K562 (cell line): ENCODE data around the gene HNRNPA2B1. TPM values are rescaled to one million over a fixed set of nuclear protein-coding genes. Genes with fewer than 3 reads are reported as not detected.

ENCODE experiments used
- ARNT ChIP-seq, 2 experiments: fragments of 450-650 bp; IDR thresholded peaks; 2 replicates each; pipeline ENCODE4 v1.6.1; 2016; ENCODE audit warnings: mild to moderate bottlenecking in 1 of 2
- BRD9 ChIP-seq: fragments of 450-650 bp; IDR thresholded peaks from 2 replicates; pipeline ENCODE4 v1.6.1; 2018; ENCODE audit warnings: low read depth; ENCODE audit not compliant: partially characterized antibody
- CREM ChIP-seq: IDR thresholded peaks from 2 replicates; pipeline ENCODE4 v1.6.1; 2014; ENCODE audit warnings: antibody characterized with exemption, low read depth
- DMBX1 ChIP-seq: fragments of 250-450 bp; sonication (Bioruptor Pico); IDR thresholded peaks from 2 replicates; pipeline ENCODE4 v1.8.0; 2022; ENCODE audit warnings: inconsistent platforms, mild to moderate bottlenecking, moderate library complexity, borderline replicate concordance
- FOS ChIP-seq: IDR thresholded peaks from 3 replicates; pipeline ENCODE4 v1.6.1; 2011; ENCODE audit not compliant: insufficient read length; ENCODE audit errors: extremely low read depth
- FUS ChIP-seq: fragments of 200-400 bp; formaldehyde crosslinking; optimal IDR thresholded peaks from 2 replicates; pipeline ENCODE3; 2017; ENCODE audit warnings: low read depth, low read length
- GTF2F1 ChIP-seq: IDR thresholded peaks from 2 replicates; pipeline ENCODE4 v1.6.1; 2011; ENCODE audit warnings: low read depth, low read length, improper control_type of control experiment
- HDAC8 ChIP-seq: fragments of 450-650 bp; IDR thresholded peaks from 2 replicates; pipeline ENCODE4 v1.6.1; 2016; ENCODE audit warnings: mild to moderate bottlenecking, missing genetic modification characterization, moderate library complexity, missing compliant biosample characterization
- HIVEP1 ChIP-seq: fragments of 250-450 bp; sonication (Bioruptor Pico); IDR thresholded peaks from 2 replicates; pipeline ENCODE4 v1.4.0; 2020; ENCODE audit warnings: mild to moderate bottlenecking
- JUND ChIP-seq, 2 experiments: IDR thresholded peaks; 2 replicates in 1 of 2; 3 replicates in 1 of 2; pipeline ENCODE4 v1.6.1; 2011; ENCODE audit warnings: borderline replicate concordance in 2 of 2, low read depth in 2 of 2, low read length in 2 of 2, improper control_type of control experiment in 1 of 2, missing biosample characterization in 1 of 2, missing genetic modification characterization in 1 of 2, missing genetic modification reagents in 1 of 2
- KDM1A ChIP-seq, 2 experiments: fragments of 450-650 bp; IDR thresholded peaks; 2 replicates each; pipeline ENCODE4 v1.6.1; 2016; ENCODE audit warnings: mild to moderate bottlenecking in 2 of 2
- MAZ ChIP-seq, 2 experiments: fragments of 450-650 bp in 1 of 2; sonication (generic) in 1 of 2; formaldehyde crosslinking; IDR thresholded peaks in 1 of 2; conservative IDR thresholded peaks in 1 of 2; 2 replicates each; pipeline versions ENCODE4 v1.4.0 to v1.5.0; 2020; ENCODE audit warnings: mild to moderate bottlenecking in 1 of 2, missing genetic modification reagents in 1 of 2
- MBD2 ChIP-seq: sonication (generic); IDR thresholded peaks from 2 replicates; pipeline ENCODE4 v1.6.1; 2016; ENCODE audit warnings: low read depth, borderline replicate concordance
- NFATC3 ChIP-seq: fragments of 450-650 bp; IDR thresholded peaks from 2 replicates; pipeline ENCODE4 v1.6.1; 2017; ENCODE audit warnings: mild to moderate bottlenecking
- NONO ChIP-seq, 2 experiments: fragments of 200-400 bp in 1 of 2; fragments of 450-650 bp in 1 of 2; formaldehyde crosslinking in 1 of 2; IDR thresholded peaks; 2 replicates each; pipeline ENCODE4 v1.6.1; 2017; ENCODE audit warnings: low read depth in 2 of 2, mild to moderate bottlenecking in 2 of 2, moderate library complexity in 2 of 2, low read length in 1 of 2
- PHF21A ChIP-seq: fragments of 450-650 bp; IDR thresholded peaks from 2 replicates; pipeline ENCODE4 v1.6.1; 2017; ENCODE audit warnings: low read depth, borderline replicate concordance
- POLR2B ChIP-seq: fragments of 450-650 bp; IDR thresholded peaks from 2 replicates; pipeline ENCODE4 v1.6.1; 2018; ENCODE audit warnings: low read depth; ENCODE audit not compliant: partially characterized antibody
- POU5F1 ChIP-seq: fragments of 150-350 bp; IDR thresholded peaks from 2 replicates; pipeline ENCODE4 v1.6.1; 2014; ENCODE audit warnings: borderline replicate concordance, low read length, low read depth, mild to moderate bottlenecking; ENCODE audit not compliant: partially characterized antibody
- SNRNP70 ChIP-seq: fragments of 200-400 bp; formaldehyde crosslinking; optimal IDR thresholded peaks from 2 replicates; pipeline ENCODE3; 2017; ENCODE audit warnings: low read depth, low read length
- TEAD1 ChIP-seq, 2 experiments: fragments of 450-650 bp in 1 of 2; sonication (generic) in 1 of 2; formaldehyde crosslinking; IDR thresholded peaks; 2 replicates each; pipeline versions ENCODE4 v1.4.0 to v1.8.0; 2020 to 2022; ENCODE audit warnings: mild to moderate bottlenecking in 2 of 2, missing genetic modification reagents in 1 of 2
- ZNF121 ChIP-seq: sonication (generic); formaldehyde crosslinking; conservative IDR thresholded peaks from 2 replicates; pipeline ENCODE4 v1.8.0; 2022; ENCODE audit warnings: missing genetic modification reagents
- ZNF212 ChIP-seq: fragments of 450-650 bp; formaldehyde crosslinking; IDR thresholded peaks from 2 replicates; pipeline ENCODE4 v1.4.0; 2020; ENCODE audit warnings: mild to moderate bottlenecking
- ZNF239 ChIP-seq: fragments of 250-450 bp; sonication (Bioruptor Pico); IDR thresholded peaks from 2 replicates; pipeline ENCODE4 v1.4.0; 2020; ENCODE audit warnings: mild to moderate bottlenecking
- ZNF445 ChIP-seq: fragments of 250-450 bp; sonication (Bioruptor Pico); IDR thresholded peaks from 2 replicates; pipeline ENCODE4 v1.4.0; 2020; ENCODE audit warnings: low read depth, mild to moderate bottlenecking, moderate library complexity
- polyA plus RNA-seq, 8 experiments: library from polyadenylated mRNA; depleted of rRNA in 4 of 8; stranded (reverse) in 5 of 8; unstranded in 3 of 8; fragments of >200 nt; fragmentation: Nextera tagmentation in 2 of 8; fragmentation: Illumina TruSeq in 1 of 8; extraction: Ambion mirVana in 2 of 8; extraction: Trizol in 1 of 8; gene quantifications; 2 replicates each; pipeline versions ENCODE4 v1.2.1 to v1.2.3, GENCODE V29; 2011 to 2014; ENCODE audit warnings: inconsistent platforms in 1 of 8, missing spikeins in 1 of 8
- total RNA-seq, 7 experiments: library from RNA; depleted of rRNA in 6 of 7; stranded (reverse); fragments of >200 nt in 6 of 7; fragmentation: Illumina TruSeq in 2 of 7; extraction: Trizol in 2 of 7; gene quantifications; 2 replicates each; pipeline versions ENCODE4 v1.2.1 to v1.2.3, GENCODE V29; 2011 to 2021; ENCODE audit warnings: low replicate concordance in 1 of 7
- TF ChIP-seq, protein P1 (sequence below), 2 experiments: fragments of 200-800 bp in 1 of 2; sonication (Bioruptor generic) in 1 of 2; sonication (generic) in 1 of 2; formaldehyde crosslinking in 1 of 2; IDR thresholded peaks in 1 of 2; conservative IDR thresholded peaks in 1 of 2; 2 replicates each; pipeline versions ENCODE4 v1.5.0 to v1.6.1; 2016 to 2020; ENCODE audit warnings: missing compliant biosample characterization in 1 of 2, missing genetic modification characterization in 1 of 2, missing genetic modification reagents in 1 of 2
- TF ChIP-seq, protein P2 (sequence below): fragments of 250-450 bp; sonication (Bioruptor Pico); IDR thresholded peaks from 2 replicates; pipeline ENCODE4 v1.5.0; 2020; ENCODE audit warnings: mild to moderate bottlenecking

The HNRNPA2B1 gene
- total and polyA plus RNA-seq, 9 of the 15 experiments (the other 6 are each of a cell fraction or from before 2014, with no cell fraction given): 630 to 1,989 (median 865) TPM

DNA sequence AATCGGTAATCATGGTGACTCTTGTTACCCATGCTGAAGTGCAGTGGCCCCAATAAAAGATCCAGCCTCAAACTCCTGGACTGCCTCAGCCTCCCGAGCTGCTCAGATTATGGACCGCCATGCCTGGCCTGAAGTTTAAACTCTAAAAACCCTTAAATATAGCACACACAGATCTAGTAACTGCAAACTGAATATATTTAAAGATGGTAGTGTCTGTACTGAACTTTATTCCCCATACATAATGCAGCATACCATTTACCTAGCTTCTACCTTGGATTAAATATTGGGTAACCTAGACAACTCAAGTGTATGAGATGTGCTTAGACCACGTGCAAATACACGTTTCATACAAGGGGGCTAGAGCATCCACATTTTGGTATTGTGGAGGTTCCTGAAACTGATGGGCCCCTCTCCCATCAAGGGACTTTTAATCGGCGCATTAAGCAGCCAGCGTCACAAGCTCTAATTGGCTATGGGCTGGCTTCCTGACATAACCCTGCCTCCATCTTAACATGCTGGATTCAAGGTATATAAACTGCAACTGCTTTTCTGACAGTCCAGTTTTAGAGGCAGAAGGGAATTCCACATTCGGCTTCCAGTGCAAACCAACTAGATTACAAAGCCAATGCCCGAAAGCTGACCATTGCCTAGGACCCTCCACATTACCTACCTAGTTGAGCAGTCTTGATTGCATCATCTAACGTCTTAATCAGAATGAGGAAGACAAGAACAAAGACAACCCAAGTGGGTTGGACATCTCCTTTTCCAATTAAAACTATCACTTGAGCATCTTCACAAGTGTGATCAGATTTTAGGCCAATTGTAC lies 13.0 kb downstream of the HNRNPA2B1 start (continued):
- TF ChIP-seq JUND (IDR thresholded peaks at IDR 0.05; ENCODE audit: borderline replicate concordance, low read depth, low read length): peak; percentile 62
- no peak; the same call in 2 of the 3 replicates for TF ChIP-seq JUND (tag; IDR thresholded peaks at IDR 0.05; ENCODE audit: borderline replicate concordance, low read depth, low read length)
- TF ChIP-seq DMBX1 (CRISPR knock-in tag): no peak
- peak; percentile 8; the same call in 1 of the 2 replicates for TF ChIP-seq ZNF212 (CRISPR knock-in tag)
- TF ChIP-seq NONO (IDR thresholded peaks at IDR 0.05; ENCODE audit: low read depth in 2 of 2, low read length in 1 of 2): no peak
- TF ChIP-seq FOS: no peak
- TF ChIP-seq, protein P1, sequence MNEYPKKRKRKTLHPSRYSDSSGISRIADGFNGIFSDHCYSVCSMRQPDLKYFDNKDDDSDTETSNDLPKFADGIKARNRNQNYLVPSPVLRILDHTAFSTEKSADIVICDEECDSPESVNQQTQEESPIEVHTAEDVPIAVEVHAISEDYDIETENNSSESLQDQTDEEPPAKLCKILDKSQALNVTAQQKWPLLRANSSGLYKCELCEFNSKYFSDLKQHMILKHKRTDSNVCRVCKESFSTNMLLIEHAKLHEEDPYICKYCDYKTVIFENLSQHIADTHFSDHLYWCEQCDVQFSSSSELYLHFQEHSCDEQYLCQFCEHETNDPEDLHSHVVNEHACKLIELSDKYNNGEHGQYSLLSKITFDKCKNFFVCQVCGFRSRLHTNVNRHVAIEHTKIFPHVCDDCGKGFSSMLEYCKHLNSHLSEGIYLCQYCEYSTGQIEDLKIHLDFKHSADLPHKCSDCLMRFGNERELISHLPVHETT (CRISPR knock-in tag; conservative IDR thresholded peaks at IDR 0.05 in 1 of 2, IDR thresholded peaks at IDR 0.05 in 1 of 2): no peak
- no peak; a peak in 2 of 4 replicates for TF ChIP-seq ARNT (IDR thresholded peaks at IDR 0.05)
- no peak for TF ChIP-seq TEAD1 (CRISPR knock-in tag; IDR thresholded peaks at IDR 0.05)
- TF ChIP-seq, protein P2, sequence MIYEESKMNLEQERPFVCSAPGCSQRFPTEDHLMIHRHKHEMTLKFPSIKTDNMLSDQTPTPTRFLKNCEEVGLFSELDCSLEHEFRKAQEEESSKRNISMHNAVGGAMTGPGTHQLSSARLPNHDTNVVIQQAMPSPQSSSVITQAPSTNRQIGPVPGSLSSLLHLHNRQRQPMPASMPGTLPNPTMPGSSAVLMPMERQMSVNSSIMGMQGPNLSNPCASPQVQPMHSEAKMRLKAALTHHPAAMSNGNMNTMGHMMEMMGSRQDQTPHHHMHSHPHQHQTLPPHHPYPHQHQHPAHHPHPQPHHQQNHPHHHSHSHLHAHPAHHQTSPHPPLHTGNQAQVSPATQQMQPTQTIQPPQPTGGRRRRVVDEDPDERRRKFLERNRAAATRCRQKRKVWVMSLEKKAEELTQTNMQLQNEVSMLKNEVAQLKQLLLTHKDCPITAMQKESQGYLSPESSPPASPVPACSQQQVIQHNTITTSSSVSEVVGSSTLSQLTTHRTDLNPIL (CRISPR knock-in tag): no peak; the same call in none of the 2 replicates
- TF ChIP-seq CREM: 0 out of 2 replicates have a peak, but pooled peaks have one; percentile 11
- no peak for TF ChIP-seq PHF21A
- no peak for TF ChIP-seq HIVEP1 (CRISPR knock-in tag)
- TF ChIP-seq POLR2B: peak; percentile 84
- TF ChIP-seq HDAC8: 0 out of 2 replicates have a peak, but pooled peaks have one; percentile 33
- no peak for TF ChIP-seq ZNF239 (CRISPR knock-in tag)
- TF ChIP-seq ZNF445 (CRISPR knock-in tag): peak; percentile 77; the same call in 1 of the 2 replicates
- peak; percentile 2 for TF ChIP-seq FUS
- TF ChIP-seq SNRNP70: peak; percentile 76
- TF ChIP-seq NFATC3: no peak
- TF ChIP-seq BRD9: no peak
- TF ChIP-seq GTF2F1: no peak
- TF ChIP-seq POU5F1: no peak
- TF ChIP-seq ZNF121 (CRISPR knock-in tag): no peak
- TF ChIP-seq MAZ (CRISPR knock-in tag; conservative IDR thresholded peaks at IDR 0.05 in 1 of 2, IDR thresholded peaks at IDR 0.05 in 1 of 2): peak in 1 of 2 experiments; percentile 10; a peak in 1 of 4 replicates
- no peak for TF ChIP-seq KDM1A (IDR thresholded peaks at IDR 0.05)
- no peak for TF ChIP-seq MBD2
